Endothelial cell of umbilical vein (primary cell): ENCODE data around the gene NUP50. TPM values are rescaled to one million over a fixed set of nuclear protein-coding genes. Genes with fewer than 3 reads are reported as not detected.

Experiments
- BruUV-seq: library from RNA; stranded (reverse); fragments of 400-500 nt; replicated peaks from 2 replicates; lab custom pipeline; 2021; lab: Mats Ljungman, UMichigan
- CTCF ChIA-PET: fragments of 300-600, 350-600 bp; sonication (Branson Sonifier 250); formaldehyde crosslinking; loops from one replicate; lab custom pipeline; 2021; ENCODE audit warnings: antibody characterized with exemption, inconsistent platforms; lab: Charles Lee
- POLR2A ChIA-PET: fragments of 300-600, 350-600 bp; sonication (Branson Sonifier 250); formaldehyde crosslinking; loops from one replicate; lab custom pipeline; 2021; ENCODE audit warnings: antibody characterized with exemption, inconsistent platforms; lab: Charles Lee
- DNase-seq: peaks from one replicate; pipeline ENCODE4 v3.0.0-alpha.2; 2011; ENCODE audit warnings: low read depth, low spot score
- FAIRE-seq: peaks from 2 replicates; lab custom pipeline; 2011; peaks lifted over from hg19 to GRCh38; lab: Jason Lieb, UNC
- H2AFZ ChIP-seq: 2 replicates; pipeline ENCODE4 v1.6.0; 2012; ENCODE audit warnings: low read depth, low read length, control low read depth, inconsistent platforms
- H3K27ac ChIP-seq: 2 replicates; pipeline ENCODE4 v1.5.1; 2011; ENCODE audit warnings: low read depth, mild to moderate bottlenecking, control low read depth, low read length, moderate library complexity; ENCODE audit not compliant: insufficient read depth
- H3K27me3 ChIP-seq, 2 experiments: 2 replicates each; pipeline versions ENCODE4 v1.6.0 to v1.6.1; 2011; ENCODE audit warnings: low read length in 2 of 2, mixed read lengths in 1 of 2; ENCODE audit not compliant: control insufficient read depth in 2 of 2, insufficient read depth in 2 of 2
- H3K36me3 ChIP-seq, 2 experiments: 2 replicates in 1 of 2; 3 replicates in 1 of 2; pipeline ENCODE4 v1.5.1; 2011; ENCODE audit warnings: low read length in 2 of 2, mild to moderate bottlenecking in 1 of 2, moderate library complexity in 1 of 2; ENCODE audit not compliant: control insufficient read depth in 2 of 2, insufficient read depth in 2 of 2; ENCODE audit errors: extremely low read depth in 1 of 2
- H3K4me1 ChIP-seq: 3 replicates; pipeline ENCODE4 v1.5.1; 2011; ENCODE audit warnings: mild to moderate bottlenecking, low read length; ENCODE audit not compliant: control insufficient read depth, insufficient read depth; ENCODE audit errors: extremely low read depth
- H3K4me2 ChIP-seq: 2 replicates; pipeline ENCODE4 v1.6.1; 2011; ENCODE audit warnings: low read length, control low read depth, mixed read lengths; ENCODE audit not compliant: insufficient read depth
- H3K4me3 ChIP-seq, 3 experiments: fragments of 200-600 bp in 1 of 3; sonication (generic), shearing (Covaris generic) in 1 of 3; replicated peaks in 1 of 3; 2 replicates each; pipeline ENCODE4 v1.5.1; 2011 to 2016; ENCODE audit warnings: control low read depth in 3 of 3, low read length in 3 of 3, mild to moderate bottlenecking in 2 of 3, inconsistent platforms in 1 of 3, low read depth in 1 of 3, moderate library complexity in 1 of 3; ENCODE audit not compliant: insufficient read depth in 1 of 3
- H3K79me2 ChIP-seq: 2 replicates; pipeline ENCODE4 v1.6.0; 2012; ENCODE audit warnings: low read length, inconsistent platforms; ENCODE audit not compliant: control insufficient read depth, insufficient read depth
- H3K9ac ChIP-seq: replicated peaks from 2 replicates; pipeline ENCODE3; 2011; ENCODE audit warnings: low read length, control low read depth; ENCODE audit not compliant: insufficient read depth; ENCODE audit errors: extremely low read depth
- H3K9me1 ChIP-seq: replicated peaks from 3 replicates; pipeline ENCODE4 v1.6.0; 2011; ENCODE audit warnings: mild to moderate bottlenecking, low read length; ENCODE audit not compliant: control insufficient read depth, insufficient read depth; ENCODE audit errors: extremely low read depth
- H3K9me3 ChIP-seq: replicated peaks from 2 replicates; pipeline ENCODE4 v1.5.1; 2012; ENCODE audit warnings: low read length, inconsistent platforms; ENCODE audit not compliant: control insufficient read depth, insufficient read depth
- H4K20me1 ChIP-seq: replicated peaks from 2 replicates; pipeline ENCODE3; 2011; ENCODE audit warnings: mild to moderate bottlenecking, low read length; ENCODE audit not compliant: control insufficient read depth, insufficient read depth; ENCODE audit errors: extremely low read depth
- CTCF ChIP-seq, 2 donors: IDR thresholded peaks; 1 replicate in 1 of 2; 2 replicates in 1 of 2; pipeline ENCODE4 v1.5.1; 2011; ENCODE audit warnings: low read length in 2 of 2, mild to moderate bottlenecking in 2 of 2, moderate library complexity in 2 of 2, control low read depth in 1 of 2, inconsistent platforms in 1 of 2, low read depth in 1 of 2; ENCODE audit not compliant: insufficient read depth in 1 of 2; ENCODE audit errors: extremely low read depth in 1 of 2
- EZH2 ChIP-seq: IDR thresholded peaks from 2 replicates; pipeline ENCODE4 v1.6.1; 2012; ENCODE audit warnings: borderline replicate concordance, low read depth, mild to moderate bottlenecking, moderate library complexity, low read length, inconsistent platforms; ENCODE audit not compliant: severe bottlenecking
- FOS ChIP-seq: IDR thresholded peaks from 2 replicates; pipeline ENCODE4 v1.6.1; 2011; ENCODE audit warnings: mild to moderate bottlenecking, low read length, moderate library complexity, borderline replicate concordance; ENCODE audit not compliant: insufficient read depth
- GATA2 ChIP-seq: IDR thresholded peaks from 2 replicates; pipeline ENCODE4 v1.7.0; 2011; ENCODE audit warnings: low read depth, mild to moderate bottlenecking, moderate library complexity, mixed read lengths, low read length; ENCODE audit not compliant: insufficient read length, insufficient read depth
- JUN ChIP-seq: IDR thresholded peaks from 2 replicates; pipeline ENCODE4 v1.6.1; 2011; ENCODE audit warnings: borderline replicate concordance, low read depth; ENCODE audit not compliant: insufficient read length, insufficient read depth
- MYC ChIP-seq: IDR thresholded peaks from one replicate; pipeline ENCODE4 v1.6.1; 2011; ENCODE audit warnings: mild to moderate bottlenecking, low read depth, low read length
- POLR2A ChIP-seq: IDR thresholded peaks from 2 replicates; pipeline ENCODE4 v1.6.1; 2012; ENCODE audit warnings: low read depth, mild to moderate bottlenecking, control low read depth, low read length
- POLR2AphosphoS5 ChIP-seq: IDR thresholded peaks from 2 replicates; pipeline ENCODE4 v1.6.1; 2012; ENCODE audit warnings: low read depth, mild to moderate bottlenecking, control low read depth, low read length, moderate library complexity; ENCODE audit not compliant: insufficient read depth
- dilution Hi-C: fragments of 300-500 bp; cut with MboI; formaldehyde crosslinking; loops from one replicate; pipeline ENCODE4 v1.15.0; 2019; ENCODE audit warnings: low sequenced_read_pairs; ENCODE audit not compliant: extremely low pct_ligation_motif_present
- intact Hi-C: fragments of 100-400 bp; cut with micrococcal nuclease; formaldehyde crosslinking; loops from one replicate; pipeline ENCODE4 v1.10.0; 2022
- polyA plus RNA-seq, 4 experiments: library from polyadenylated mRNA; depleted of rRNA in 3 of 4; stranded (reverse) in 3 of 4; unstranded in 1 of 4; fragments of >200 nt; gene quantifications; 2 replicates each; pipeline versions ENCODE4 v1.2.1 to v1.2.3, GENCODE V29; 2011 to 2012; ENCODE audit warnings: missing spikeins in 1 of 4
- total RNA-seq: library from RNA; stranded (reverse); gene quantifications from 2 replicates; pipeline ENCODE4 v1.2.3, GENCODE V29; 2021
- TF ChIP-seq, protein P1 (sequence below): IDR thresholded peaks from 2 replicates; pipeline ENCODE4 v1.6.1; 2011; ENCODE audit not compliant: insufficient read depth, insufficient read length

The NUP50 gene
- total and polyA plus RNA-seq, 2 donors (not counting 3 experiments of a cell fraction or from before 2014, with no cell fraction given) = 12.4 to 90.9 TPM

- Histone ChIP-seq H3K9me1 (no peaks in the 10 kb centered on the region), H3K4me1 (no peaks in the 10 kb centered on the region), H3K9me3 (no peaks in the 10 kb centered on the region), H3K36me3 (no peaks in the 10 kb centered on the region), H3K27ac (no peak overlapping the region), H2AFZ (no peak overlapping the region), H3K79me2 (no peaks in the 10 kb centered on the region), H4K20me1 (no peaks in the 10 kb centered on the region), H3K4me2 (no peak overlapping the region), H3K27me3 (peaks cover 7 to 17% of the 10 kb centered on the region in 2 experiments), H3K9ac (no peak overlapping the region), H3K4me3 (no peak overlapping the region)
- intact Hi-C loops = no loop called here
- dilution Hi-C loops = no loop called here
- CTCF ChIA-PET = no interaction called here
- DNase-seq (no peak), FAIRE-seq (no peak)
- POLR2A ChIA-PET = no interaction called here
- no TSS peak for BruUV-seq
- TF ChIP-seq CTCF (IDR thresholded peaks at IDR 0.05; ENCODE audit: extremely low read depth in 1 of 2, insufficient read depth in 1 of 2, low read depth in 1 of 2, low read length in 2 of 2) = no peak
- TF ChIP-seq, protein P1, sequence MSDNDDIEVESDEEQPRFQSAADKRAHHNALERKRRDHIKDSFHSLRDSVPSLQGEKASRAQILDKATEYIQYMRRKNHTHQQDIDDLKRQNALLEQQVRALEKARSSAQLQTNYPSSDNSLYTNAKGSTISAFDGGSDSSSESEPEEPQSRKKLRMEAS = no peak
- TF ChIP-seq JUN = no peak
- no peak for TF ChIP-seq MYC
- TF ChIP-seq FOS = no peak
- TF ChIP-seq POLR2A = no peak
- TF ChIP-seq POLR2AphosphoS5 = no peak
- no peak for TF ChIP-seq GATA2
- TF ChIP-seq EZH2 = no peak
Observed at GRCh38 chr22:45120931-45121330, 42.8 kb upstream of the NUP50 start.
